Effector CD4-positive, alpha-beta T cell (primary cell): ENCODE results near the gene UBE2M.
"Not testable (repeated sequence)": the region's sequence is repeated elsewhere in the genome, so short reads cannot be mapped to it uniquely, and the experiment has no call there.

ENCODE experiments used
- DNase-seq: peaks from one replicate; pipeline ENCODE4 v3.0.0-alpha.2; 2020

The UBE2M gene

DNA sequence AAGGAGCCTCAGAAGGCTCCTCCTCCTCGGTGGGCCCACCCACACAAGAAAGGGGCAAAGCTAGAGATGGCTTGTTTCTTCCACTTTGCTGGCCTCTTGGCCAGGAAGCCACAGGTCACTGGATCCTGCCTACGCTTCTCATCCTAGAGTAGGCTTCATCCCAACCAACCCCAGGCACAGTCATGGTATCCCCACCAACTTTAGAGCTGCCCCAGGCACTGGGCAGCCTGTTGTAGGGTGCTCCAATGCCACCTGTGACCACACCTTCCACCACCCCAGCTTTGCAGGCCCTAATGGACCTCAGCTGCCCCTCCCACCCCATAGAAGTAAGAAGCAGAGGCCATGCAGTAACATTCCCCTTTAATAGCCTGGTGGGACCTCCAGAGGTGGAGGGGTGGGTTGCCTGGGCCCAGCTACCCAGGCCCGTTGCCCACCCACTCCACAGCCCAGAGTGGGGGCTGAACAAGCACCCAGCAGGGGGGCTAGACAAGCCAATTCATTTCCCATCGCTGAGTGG, 3.0 kb downstream of the UBE2M start:
- no peak for DNase-seq

DNA sequence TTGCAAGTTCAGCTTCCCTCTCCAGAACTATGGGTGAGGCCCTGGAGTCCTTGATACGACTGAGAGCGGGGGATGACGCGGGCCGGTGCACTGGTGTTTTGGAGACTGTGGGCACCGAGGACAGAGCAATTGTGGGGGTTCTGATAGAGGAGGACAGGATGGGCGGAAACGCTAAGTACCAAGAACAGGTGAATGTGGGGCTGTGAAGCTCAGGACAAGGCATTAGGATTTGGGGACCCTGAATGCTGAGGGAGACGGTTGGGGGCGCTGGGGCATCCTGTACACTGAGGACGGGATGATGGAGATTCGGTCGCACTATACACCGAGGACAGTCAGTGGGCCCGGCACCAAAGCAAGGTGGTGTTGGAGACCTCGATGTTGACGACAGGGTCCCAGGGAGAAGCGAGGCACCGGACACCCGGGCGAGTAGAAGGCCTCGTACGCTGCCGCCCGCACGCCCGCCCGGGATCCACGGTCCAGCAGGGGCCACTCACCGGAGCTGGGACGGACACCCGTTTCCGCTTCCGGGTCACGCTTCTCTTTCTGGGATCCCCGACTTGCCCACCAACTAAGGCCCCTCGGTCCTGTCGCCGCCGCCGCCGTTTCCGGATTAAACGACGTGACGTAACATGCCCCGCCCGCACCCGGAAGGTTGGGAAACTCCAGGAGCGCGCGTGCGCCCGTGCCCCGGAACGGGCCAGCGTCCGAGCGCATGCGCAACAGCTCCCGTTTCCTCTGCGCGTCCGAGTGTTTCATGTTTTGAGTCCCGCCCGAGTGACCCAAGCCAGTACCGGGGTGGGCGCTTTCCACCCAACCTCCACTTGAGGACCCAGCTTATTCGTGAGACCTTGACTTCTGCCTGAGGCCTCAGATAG, 3.7 kb downstream of the UBE2M start, which contains the start of gene CHMP2A:
Gene CHMP2A, minus strand, starts transcription at position 612 of the 875 bp plus-strand sequence. CDS start 893 bp downstream, outside the sequence.
- DNase-seq: peak; percentile 97

DNA sequence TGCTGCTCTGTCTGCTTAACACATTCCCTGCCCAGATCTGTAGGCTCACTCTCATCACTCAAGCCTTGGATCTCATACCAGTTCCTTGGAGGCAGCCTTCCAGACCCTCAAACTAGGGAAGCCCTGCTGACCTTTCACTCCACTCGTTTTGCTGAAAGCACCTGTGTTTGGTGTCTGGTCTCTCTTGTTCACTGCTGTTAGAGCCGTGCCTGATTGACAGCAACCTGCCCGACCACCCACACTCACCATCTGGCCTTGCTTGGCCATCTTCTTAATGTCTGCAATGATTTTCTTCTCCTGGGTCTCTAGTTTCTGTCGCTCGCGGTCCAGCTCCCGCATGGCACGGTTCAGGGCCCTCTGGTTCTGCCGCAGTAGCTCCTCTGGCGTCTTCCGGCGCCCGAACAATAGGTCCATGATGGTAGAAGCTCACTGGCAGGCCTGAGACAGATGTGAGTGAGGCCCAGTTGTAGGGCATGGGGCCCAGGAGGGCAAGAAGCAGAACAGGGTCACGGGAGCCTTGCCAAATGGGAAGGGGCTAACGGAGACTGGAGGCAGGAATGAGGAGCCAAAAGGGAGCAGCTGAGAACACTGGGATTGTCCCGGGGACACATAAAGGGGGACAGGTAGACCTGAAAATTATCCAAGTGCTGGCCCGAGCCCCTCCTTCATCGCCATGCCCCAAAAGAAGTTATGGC, 4.5 kb downstream of the UBE2M start:
- no peak for DNase-seq

DNA sequence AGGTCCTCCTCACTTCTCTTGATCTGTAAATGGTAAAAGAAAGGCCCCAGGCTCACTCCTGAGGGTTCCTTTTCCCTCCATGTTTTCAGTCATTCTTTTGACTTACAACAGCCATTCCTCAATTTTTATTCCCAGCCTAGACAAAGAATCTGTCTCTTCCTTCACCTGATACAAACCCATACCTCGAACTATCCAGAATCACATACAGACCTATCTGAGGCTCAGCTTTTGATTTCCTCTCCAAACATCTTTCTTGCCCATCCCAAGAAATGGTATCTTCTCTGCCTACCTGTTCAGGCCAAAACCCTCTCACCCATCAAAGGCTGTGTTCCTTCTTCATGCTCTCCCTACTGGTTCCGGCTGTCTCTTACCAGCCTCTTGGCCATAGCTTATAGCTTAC, 5.8 kb downstream of the UBE2M start:
- DNase-seq: no peak

DNA sequence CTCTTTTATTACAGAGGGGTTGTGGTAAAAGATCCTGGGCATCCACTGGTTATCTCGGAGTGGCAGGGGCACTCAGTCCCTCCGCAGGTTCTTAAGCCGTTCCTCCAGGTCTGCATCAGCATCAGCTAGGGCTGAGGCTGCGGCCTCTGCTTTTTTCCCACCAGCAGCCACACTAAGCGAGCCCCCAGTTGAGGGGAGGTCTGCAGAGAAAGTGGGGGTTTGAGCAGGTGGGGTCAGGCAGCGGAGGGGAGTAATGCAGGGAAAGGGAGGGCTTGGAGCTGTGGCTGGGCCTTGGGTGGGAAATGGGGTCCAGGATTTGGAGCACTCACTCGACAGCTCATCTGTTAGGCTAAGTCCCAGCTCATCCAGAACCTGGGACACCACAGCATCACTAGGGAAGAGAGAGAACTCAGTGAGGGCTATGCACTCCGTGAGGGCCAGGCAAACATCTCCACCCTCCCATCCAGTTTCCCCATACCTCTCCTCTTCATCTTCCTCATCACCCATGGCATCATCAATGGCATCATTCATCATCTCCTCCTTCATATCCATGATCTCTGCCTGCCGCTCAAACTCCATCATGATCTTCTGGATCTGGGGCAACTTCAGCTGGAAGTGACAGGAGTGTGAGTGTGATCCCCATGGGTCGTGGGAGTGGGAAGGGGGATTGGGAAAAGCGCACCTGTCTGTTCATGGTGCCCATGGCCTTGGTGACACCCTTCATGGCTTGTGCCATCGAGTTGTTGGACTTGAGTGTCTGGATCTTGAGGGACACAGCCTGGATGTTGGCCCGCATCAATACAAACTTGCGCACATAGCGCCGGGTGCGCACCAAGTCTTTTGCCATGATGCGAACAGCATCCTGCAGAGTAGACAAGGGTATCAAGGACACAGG, 6.6 kb downstream of the UBE2M start:
- no peak for DNase-seq

DNA sequence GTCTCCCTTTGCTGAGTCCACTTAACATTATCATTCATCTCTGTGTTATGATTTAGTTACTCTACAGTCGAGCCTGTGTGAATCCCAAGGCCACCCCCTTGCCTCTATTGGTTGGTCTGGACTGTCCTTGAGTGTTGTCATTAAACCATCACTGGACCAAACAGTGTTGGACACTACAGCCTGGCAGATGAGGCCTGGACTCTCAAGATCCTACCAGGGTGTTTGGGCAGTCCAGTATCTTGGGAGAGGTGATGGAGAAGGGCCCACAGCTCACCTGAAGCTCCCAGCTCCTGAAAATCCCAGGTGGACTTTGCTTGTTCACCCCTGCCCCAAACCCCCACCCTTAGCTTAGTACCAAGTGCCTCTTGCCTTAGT, 7.3 kb downstream of the UBE2M start:
- no peak for DNase-seq

DNA sequence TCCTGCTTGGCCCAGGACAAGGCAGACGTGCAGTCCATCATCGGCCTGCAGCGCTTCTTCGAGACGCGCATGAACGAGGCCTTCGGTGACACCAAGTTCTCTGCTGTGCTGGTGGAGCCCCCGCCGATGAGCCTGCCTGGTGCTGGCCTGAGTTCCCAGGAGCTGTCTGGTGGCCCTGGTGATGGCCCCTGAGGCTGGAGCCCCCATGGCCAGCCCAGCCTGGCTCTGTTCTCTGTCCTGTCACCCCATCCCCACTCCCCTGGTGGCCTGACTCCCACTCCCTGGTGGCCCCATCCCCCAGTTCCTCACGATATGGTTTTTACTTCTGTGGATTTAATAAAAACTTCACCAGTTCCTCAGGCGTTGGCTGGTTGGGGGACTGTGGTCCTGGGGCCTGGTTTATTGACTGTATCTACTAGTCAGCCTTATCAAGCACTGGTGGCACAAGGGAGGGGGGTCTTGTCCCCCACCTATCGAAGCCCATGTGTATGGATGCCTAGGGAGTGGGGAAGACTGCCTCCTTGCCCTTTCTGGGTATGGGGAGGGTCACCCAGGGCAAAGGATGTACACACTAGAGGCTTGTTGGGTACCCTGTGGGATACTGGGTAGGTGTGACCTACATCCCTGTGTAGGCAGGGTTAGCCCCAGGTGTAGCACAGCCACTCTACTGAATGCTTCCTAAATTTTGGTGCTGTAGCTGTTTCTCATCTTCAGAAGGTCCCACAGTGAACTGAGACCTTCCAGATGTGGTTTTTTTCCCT, 7.9 kb downstream of the UBE2M start:
- DNase-seq: no peak

DNA sequence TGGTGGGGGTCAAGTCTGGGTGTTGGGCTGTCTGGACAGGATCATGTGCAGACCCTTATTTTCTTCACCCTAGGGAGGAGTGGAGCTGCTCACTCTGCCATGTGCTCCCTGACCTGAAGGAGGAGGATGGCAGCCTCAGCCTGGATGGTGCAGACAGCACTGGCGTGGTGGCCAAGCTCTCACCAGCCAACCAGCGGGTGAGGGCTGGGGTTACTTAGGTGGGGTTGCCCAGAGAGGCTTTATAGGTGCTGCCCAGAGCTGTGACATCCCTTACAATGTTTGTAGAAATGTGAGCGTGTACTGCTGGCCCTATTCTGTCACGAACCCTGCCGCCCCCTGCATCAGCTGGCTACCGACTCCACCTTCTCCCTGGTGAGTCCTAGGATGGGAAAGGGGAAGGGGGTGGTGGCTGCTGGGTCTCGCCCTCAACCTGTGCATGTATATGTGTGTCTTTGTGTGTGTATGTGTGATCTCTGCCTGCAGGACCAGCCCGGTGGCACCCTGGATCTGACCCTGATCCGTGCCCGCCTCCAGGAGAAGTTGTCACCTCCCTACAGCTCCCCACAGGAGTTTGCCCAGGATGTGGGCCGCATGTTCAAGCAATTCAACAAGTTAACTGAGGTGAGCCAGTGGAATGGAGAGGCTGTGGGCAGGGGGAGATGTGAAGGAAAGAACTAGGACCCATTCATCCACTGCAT, 8.6 kb downstream of the UBE2M start:
- no peak for DNase-seq

DNA sequence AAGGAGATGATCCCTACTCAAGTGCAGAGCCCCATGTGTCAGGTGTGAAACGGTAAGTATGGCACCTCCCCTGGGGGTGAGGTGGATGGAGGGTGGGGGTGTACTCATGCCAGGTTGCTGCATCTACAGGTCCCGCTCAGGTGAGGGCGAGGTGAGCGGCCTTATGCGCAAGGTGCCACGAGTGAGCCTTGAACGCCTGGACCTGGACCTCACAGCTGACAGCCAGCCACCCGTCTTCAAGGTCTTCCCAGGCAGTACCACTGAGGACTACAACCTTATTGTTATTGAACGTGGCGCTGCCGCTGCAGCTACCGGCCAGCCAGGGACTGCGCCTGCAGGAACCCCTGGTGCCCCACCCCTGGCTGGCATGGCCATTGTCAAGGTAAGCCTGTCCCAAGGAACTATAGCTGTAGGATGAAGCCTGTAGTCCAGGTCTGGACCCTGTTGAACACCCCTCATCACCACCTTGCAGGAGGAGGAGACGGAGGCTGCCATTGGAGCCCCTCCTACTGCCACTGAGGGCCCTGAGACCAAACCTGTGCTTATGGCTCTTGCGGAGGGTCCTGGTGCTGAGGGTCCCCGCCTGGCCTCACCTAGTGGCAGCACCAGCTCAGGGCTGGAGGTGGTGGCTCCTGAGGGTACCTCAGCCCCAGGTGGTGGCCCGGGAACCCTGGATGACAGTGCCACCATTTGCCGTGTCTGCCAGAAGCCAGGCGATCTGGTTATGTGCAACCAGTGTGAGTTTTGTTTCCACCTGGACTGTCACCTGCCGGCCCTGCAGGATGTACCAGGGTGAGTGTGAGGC, 9.3 kb downstream of the UBE2M start:
- DNase-seq: no peak

DNA sequence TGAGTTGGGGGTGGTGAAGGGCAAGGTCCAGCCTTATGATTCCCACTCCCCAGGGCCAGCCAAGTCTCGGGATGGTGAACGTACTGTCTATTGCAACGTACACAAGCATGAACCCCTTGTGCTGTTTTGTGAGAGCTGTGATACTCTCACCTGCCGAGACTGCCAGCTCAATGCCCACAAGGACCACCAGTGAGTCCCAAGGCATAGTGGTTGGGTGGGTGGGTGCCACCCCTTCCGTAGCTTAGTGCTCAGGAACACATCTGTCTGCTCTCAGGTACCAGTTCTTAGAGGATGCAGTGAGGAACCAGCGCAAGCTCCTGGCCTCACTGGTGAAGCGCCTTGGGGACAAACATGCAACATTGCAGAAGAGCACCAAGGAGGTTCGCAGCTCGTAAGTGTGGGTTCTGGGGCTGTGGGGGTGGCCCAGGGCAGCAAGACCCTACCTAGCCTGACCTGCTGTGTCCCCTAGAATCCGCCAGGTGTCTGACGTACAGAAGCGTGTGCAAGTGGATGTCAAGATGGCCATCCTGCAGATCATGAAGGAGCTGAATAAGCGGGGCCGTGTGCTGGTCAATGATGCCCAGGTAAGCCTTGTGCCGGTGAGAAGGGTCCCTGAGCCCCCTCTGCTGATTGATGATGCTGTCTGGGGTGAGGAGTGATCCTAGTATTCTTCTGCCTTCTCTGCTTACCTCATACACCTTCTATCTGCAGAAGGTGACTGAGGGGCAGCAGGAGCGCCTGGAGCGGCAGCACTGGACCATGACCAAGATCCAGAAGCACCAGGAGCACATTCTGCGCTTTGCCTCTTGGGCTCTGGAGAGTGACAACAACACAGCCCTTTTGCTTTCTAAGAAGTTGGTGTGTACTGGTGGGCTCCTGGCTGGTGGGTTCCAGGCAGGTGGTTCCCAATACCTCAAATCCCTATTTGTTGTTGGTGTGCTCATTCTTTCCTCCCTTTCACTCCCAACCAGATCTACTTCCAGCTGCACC, 10.8 kb downstream of the UBE2M start:
- no peak for DNase-seq

DNA sequence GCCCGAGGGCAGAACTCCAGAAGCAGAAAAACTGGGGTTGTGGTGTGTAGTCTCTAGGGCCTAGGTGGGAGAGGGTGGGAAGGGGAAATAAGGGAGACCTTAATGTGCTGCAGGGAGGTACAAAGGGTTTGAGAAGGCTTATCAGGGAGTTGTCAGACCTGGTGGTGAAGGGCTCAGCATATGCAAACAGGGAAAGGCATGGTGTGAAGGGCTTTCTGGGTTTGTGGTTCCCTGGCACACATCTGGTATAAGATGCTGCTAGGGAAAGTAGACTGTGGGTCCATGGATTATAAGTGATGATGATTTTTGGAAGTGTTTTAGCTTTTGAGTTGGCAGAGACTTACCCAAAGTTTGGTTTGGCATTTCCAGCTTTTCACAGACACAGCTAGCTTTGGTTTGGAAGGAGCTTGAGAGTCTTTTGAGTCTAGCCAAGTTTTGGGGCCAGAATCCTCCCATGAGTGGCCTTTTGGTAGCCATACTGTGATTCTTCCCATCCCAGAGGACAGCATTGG, 12.3 kb downstream of the UBE2M start:
- no peak for DNase-seq

DNA sequence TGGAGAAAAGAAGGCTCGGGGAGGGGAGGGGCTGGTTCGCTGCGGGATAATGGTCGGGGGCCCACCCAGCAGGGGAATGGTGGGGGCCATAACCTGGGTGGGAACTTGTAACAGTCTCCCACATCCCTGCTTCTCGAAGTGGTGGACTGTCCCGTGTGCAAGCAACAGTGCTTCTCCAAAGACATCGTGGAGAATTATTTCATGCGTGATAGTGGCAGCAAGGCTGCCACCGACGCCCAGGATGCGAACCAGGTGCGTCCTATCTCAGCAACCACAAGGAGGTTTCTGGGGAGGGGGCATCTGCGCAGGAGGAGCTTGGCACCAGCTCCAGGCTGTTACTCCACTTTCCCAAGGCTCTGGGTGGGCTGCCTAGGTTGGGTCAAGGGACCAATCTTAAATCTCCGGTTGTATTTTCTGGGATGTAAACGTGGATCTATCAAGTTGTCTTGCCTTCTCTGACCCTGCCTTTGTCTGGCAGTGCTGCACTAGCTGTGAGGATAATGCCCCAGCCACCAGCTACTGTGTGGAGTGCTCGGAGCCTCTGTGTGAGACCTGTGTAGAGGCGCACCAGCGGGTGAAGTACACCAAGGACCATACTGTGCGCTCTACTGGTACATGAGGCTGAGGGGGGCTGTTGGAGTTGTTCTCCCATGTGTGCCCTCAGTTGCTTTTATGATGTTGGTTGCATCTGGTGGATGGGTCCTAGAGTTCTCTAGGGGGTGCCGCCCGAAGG, 13.0 kb downstream of the UBE2M start:
- no peak for DNase-seq

DNA sequence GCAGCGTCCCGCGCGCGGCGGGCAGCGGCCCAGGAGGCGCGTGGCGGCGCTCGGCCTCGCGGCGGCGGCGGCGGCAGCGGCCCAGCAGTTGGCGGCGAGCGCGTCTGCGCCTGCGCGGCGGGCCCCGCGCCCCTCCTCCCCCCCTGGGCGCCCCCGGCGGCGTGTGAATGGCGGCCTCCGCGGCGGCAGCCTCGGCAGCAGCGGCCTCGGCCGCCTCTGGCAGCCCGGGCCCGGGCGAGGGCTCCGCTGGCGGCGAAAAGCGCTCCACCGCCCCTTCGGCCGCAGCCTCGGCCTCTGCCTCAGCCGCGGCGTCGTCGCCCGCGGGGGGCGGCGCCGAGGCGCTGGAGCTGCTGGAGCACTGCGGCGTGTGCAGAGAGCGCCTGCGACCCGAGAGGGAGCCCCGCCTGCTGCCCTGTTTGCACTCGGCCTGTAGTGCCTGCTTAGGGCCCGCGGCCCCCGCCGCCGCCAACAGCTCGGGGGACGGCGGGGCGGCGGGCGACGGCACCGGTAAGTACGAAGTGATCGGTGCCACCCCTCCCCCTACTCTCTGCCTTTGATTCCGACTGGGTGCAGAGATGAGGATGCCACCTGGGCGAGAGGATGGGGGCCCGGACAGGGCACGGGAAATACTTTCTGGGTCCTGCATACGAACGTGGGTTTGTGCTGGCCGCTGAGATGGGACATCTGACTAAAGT, 13.7 kb downstream of the UBE2M start:
- peak; percentile 65 for DNase-seq

DNA sequence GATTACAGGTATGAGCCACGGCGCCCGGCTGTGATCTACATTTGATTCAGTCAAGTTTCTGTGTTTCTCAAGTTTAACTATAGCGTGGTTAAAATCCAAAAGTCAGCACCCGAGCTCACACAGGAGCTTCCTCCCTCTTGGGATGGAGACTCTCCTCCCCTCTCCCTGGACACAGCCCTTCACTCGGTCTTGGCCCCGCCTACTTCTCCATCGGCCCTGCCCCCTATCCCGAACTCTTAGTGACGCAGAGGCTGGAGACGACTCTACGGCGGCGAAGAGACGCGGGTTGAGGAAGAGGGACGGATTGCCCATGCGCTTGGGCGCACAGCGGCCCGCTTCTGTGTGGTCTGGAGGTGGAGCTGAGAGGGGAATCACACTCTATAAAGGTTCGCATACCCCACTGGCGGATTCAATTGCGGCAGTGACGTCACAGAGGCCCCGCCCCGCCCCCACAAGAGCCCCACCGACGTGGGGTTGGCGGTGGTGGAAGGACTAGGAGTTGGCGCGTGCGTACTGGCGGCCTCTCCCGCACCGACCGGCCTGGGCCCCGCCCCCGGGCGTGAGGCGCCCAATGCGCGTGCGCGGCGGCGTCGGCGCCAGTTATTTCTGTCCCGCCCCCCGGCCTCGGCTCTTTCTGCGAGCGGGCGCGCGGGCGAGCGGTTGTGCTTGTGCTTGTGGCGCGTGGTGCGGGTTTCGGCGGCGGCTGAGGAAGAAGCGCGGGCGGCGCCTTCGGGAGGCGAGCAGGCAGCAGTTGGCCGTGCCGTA, 14.4 kb downstream of the UBE2M start, which contains the start of gene TRIM28:
Gene TRIM28, plus strand, starts transcription at position 239 of the 765 bp plus-strand sequence. CDS start 694 bp downstream, outside the sequence.
- peak; percentile 100 for DNase-seq

DNA sequence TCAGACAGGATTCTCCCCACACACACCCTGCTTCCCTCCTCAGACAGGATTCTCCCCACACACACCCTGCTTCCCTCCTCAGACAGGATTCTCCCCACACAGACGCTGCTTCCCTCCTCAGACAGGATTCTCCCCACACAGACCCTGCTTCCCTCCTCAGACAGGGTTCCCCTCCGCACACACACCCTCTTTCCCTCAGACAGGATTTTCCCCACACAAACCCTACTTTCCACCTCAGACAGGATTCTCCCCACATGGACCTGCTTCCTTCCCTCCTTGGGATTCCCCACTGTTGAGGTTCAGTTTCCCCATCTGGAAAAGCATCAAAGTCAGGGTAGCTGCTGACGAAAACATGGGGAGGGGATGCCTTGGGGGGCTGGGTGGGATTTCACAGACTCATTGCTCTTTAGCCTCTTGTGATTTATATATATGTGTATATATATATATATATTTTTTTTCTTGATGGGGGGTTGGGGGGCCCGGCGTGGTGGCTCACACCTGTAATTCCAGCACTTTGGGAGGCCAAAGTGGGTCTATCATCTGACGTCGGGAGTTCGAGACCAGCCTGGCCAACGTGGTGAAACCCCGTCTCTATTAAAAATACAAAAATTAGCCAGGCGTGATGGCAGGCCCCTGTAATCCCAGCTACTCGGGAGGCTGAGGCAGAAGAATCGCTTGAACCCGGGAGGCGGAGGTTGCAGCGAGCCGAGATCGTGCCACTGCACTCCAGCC, 15.6 kb downstream of the UBE2M start:
- DNase-seq: not testable (repeated sequence)

DNA sequence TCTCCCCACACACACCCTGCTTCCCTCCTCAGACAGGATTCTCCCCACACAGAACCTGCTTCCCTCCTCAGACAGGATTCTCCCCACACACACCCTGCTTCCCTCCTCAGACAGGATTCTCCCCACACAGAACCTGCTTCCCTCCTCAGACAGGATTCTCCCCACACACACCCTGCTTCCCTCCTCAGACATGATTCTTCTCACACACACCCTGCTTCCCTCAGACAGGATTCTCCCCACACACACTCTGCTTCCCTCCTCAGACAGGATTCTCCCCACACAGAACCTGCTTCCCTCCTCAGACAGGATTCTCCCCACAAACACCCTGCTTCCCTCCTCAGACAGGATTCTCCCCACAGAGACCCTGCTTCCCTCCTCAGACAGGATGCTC, 19.2 kb downstream of the UBE2M start:
- DNase-seq: not testable (repeated sequence)
